HL-60 (cell line): ENCODE results near the gene TAS1R1.

ENCODE experiments used
- DNase-seq, 2 experiments: peaks; one replicate each; pipeline ENCODE4 v3.0.0-alpha.2; 2010 to 2020; ENCODE audit warnings: low read depth in 1 of 2, low spot score in 1 of 2
- H3K27ac ChIP-seq: fragments of 250-450 bp; sonication (Bioruptor Pico); replicated peaks from 2 replicates; pipeline ENCODE4 v1.5.1; 2020; ENCODE audit warnings: mild to moderate bottlenecking, moderate library complexity
- H3K27me3 ChIP-seq: fragments of 250-450 bp; sonication (Bioruptor Pico); 2 replicates; pipeline ENCODE4 v1.5.1; 2021; ENCODE audit warnings: mild to moderate bottlenecking, moderate library complexity; ENCODE audit not compliant: insufficient read depth, poor library complexity, severe bottlenecking
- H3K4me3 ChIP-seq: replicated peaks from 2 replicates; pipeline ENCODE4 v1.5.1; 2011; ENCODE audit warnings: mild to moderate bottlenecking, control low read depth, low read length; ENCODE audit not compliant: insufficient read depth
- GABPA ChIP-seq: IDR thresholded peaks from 2 replicates; pipeline ENCODE4 v1.6.1; 2012; ENCODE audit warnings: low read depth
- POLR2AphosphoS5 ChIP-seq: IDR thresholded peaks from 2 replicates; pipeline ENCODE4 v1.6.1; 2012; ENCODE audit warnings: low read depth
- SPI1 ChIP-seq: IDR thresholded peaks from 2 replicates; pipeline ENCODE4 v1.6.1; 2012; ENCODE audit warnings: low read depth, mild to moderate bottlenecking, borderline replicate concordance
- TF ChIP-seq, protein P1 (sequence below): IDR thresholded peaks from 2 replicates; pipeline ENCODE4 v1.6.1; 2012; ENCODE audit warnings: low read depth; ENCODE audit not compliant: insufficient replicate concordance
- TF ChIP-seq, protein P2 (sequence below): IDR thresholded peaks from one replicate; pipeline ENCODE4 v1.5.1; 2011; ENCODE audit warnings: low read length, control low read depth, inconsistent platforms; ENCODE audit not compliant: insufficient read depth

TAS1R1 gene

DNA sequence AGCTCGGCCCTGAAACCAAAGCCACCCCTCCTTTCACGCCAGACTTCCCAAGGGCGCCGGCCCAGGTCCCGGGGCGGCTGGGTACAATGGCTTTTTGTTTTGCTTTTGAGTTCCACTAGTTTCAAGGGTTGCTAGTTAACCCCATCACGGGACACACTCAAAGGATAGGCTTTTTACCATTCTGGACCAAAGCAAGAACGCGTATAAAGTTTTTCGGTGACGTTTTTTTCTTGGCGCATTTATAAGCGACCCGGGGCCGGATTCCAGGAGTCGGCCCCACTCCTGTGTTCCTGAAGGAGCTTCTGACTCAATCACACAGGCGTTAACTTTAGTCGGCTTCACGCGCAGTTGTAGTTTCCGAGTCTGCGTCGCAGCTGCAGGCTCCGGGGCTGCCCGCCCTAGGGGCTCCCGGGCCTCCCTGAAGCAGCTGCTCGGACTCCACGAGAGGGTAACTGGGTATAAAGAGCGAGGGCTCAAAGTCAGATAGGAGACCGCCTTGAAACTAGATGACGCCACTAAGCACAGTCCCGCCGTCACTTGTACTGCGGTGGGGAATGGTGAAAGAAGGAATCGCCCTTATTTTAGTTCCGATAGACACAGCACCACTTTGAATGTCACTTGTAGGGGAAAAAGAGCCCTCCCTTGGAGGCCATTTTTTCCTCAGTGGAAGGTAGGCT, 48.3 kb downstream of the TAS1R1 start:
- Histone ChIP-seq H3K27me3 (no peaks in the 10 kb centered on the region), H3K4me3 (peak overlapping the region; percentile 93), H3K27ac (peak overlapping the region; percentile 90)
- no peak for TF ChIP-seq SPI1
- peak in 1 of 2 experiments; percentile 54 for DNase-seq

DNA sequence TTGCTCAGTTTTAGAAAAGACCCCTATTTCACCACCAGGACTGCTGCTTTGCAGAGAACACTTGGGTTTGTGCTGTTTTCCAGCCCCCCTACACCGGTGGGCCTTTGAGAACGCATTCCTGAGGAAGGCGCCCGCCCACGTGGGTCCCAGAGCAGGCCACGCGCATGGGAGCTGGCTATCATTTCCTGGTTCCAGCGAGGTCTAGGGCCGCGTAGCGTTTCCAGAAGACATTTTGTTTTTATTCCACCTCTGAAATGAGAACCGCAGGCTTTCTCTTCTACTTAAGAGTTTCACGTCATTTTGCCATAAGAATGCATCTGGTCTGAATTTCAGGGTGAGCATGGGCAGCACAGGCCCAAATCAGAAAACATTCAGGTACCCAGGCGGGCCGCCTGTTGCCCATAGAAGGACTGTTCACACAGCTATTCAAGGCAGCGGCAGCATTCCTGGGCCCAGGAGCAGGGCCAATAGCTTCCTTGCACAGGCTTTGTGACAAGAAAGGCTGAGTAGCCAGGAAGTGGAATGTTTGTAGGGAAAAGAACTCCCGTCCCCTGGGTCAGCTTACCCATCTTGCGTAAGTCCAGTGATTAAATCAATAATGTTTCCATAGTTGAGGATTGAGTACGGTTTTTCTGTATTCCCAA, 48.9 kb downstream of the TAS1R1 start:
- H3K4me3 ChIP-seq, result no peak overlapping the region
- DNase-seq, result no peak
- H3K27ac ChIP-seq, result peak overlapping the region; percentile 90
- no peaks in the 10 kb centered on the region for H3K27me3 ChIP-seq
- TF ChIP-seq, protein P1, sequence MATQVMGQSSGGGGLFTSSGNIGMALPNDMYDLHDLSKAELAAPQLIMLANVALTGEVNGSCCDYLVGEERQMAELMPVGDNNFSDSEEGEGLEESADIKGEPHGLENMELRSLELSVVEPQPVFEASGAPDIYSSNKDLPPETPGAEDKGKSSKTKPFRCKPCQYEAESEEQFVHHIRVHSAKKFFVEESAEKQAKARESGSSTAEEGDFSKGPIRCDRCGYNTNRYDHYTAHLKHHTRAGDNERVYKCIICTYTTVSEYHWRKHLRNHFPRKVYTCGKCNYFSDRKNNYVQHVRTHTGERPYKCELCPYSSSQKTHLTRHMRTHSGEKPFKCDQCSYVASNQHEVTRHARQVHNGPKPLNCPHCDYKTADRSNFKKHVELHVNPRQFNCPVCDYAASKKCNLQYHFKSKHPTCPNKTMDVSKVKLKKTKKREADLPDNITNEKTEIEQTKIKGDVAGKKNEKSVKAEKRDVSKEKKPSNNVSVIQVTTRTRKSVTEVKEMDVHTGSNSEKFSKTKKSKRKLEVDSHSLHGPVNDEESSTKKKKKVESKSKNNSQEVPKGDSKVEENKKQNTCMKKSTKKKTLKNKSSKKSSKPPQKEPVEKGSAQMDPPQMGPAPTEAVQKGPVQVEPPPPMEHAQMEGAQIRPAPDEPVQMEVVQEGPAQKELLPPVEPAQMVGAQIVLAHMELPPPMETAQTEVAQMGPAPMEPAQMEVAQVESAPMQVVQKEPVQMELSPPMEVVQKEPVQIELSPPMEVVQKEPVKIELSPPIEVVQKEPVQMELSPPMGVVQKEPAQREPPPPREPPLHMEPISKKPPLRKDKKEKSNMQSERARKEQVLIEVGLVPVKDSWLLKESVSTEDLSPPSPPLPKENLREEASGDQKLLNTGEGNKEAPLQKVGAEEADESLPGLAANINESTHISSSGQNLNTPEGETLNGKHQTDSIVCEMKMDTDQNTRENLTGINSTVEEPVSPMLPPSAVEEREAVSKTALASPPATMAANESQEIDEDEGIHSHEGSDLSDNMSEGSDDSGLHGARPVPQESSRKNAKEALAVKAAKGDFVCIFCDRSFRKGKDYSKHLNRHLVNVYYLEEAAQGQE, result no peak
- TF ChIP-seq POLR2AphosphoS5, result no peak
- TF ChIP-seq, protein P2, sequence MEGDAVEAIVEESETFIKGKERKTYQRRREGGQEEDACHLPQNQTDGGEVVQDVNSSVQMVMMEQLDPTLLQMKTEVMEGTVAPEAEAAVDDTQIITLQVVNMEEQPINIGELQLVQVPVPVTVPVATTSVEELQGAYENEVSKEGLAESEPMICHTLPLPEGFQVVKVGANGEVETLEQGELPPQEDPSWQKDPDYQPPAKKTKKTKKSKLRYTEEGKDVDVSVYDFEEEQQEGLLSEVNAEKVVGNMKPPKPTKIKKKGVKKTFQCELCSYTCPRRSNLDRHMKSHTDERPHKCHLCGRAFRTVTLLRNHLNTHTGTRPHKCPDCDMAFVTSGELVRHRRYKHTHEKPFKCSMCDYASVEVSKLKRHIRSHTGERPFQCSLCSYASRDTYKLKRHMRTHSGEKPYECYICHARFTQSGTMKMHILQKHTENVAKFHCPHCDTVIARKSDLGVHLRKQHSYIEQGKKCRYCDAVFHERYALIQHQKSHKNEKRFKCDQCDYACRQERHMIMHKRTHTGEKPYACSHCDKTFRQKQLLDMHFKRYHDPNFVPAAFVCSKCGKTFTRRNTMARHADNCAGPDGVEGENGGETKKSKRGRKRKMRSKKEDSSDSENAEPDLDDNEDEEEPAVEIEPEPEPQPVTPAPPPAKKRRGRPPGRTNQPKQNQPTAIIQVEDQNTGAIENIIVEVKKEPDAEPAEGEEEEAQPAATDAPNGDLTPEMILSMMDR, result no peak
- no peak for TF ChIP-seq GABPA
- TF ChIP-seq SPI1, result no peak

DNA sequence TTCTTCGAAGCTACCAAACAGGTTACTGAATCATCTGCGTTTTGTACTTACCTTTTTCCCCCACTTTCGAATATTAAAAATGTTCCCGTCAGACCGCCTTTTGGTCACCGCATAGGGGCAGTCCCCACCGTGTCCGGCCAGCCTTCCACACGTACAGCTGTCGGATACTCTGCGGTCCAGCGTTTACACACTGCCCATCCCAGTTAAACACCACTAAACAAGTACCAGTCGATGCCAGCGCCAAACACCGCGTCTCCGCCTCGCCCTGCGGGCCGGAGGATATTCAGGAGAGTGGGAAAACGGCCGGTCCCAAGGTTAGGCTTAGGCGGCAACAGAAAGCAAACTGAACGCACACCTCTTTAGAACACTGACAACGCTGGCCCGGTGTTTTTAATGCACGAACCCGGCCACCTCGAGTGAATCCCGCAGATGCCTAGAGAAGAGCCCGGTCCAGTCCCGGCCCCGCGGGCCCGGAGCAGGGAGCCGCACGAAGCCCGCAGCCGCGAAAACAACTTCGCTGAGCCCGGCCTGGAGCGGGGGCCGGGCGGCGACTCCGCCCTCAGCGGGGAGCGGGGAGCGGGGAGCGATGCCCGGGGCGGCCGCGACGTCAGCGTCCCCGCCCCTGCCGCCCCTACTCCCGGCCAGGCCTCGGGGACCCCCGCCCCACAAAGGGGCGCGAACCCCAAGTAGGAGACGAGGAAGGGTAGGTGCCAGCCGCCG, 57.7 kb downstream of the TAS1R1 start:
- peak overlapping the region; percentile 43 for H3K27ac ChIP-seq
- no peaks in the 10 kb centered on the region for H3K27me3 ChIP-seq
- peak in 1 of 2 experiments; percentile 28 for DNase-seq
- TF ChIP-seq GABPA (no peak), POLR2AphosphoS5 (no peak), SPI1 (no peak)
- TF ChIP-seq, protein P2, result no peak
- TF ChIP-seq, protein P1, result no peak
- H3K4me3 ChIP-seq, result peak overlapping the region; percentile 83

DNA sequence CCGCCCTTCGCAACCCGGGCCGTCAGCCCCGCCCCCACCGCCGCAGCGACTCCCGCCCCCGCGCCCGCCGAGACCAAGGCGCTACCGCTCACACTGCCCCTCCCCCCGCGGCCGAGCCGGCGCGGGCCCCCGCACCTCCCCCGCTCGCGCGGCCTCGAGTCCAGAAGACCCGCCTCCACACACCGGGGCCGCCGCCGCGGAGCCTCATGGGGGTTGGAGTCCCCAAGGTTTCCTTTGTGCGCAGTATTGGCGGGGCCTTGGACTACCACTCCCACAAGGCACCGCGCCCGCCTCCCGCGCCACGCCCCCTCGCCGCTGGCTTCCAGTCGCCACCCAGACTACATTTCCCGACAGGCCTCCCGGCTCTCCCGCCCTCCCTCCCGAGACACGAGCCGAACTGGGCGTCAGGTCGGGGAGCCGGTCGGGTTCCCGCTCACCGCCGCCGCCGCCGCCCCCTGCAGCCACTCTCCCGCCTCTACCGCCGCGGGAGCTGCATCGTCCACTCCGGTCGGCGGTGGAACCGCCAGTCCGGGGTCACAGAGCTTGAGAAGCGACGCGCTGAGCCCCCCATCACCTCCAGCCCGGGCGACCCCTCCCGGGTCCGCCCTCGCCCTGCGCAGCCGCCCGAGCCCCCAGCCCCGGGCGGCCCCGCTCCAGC, 58.4 kb downstream of the TAS1R1 start, which contains the start of gene PHF13:
TSS of gene PHF13 (plus strand) at position 371 of the 658 bp plus-strand sequence. CDS start 336 bp downstream, outside the sequence.
- peak within 1 kb of the TSS; percentile 83 for H3K4me3 ChIP-seq
- H3K27ac ChIP-seq, result peak within 1 kb of the TSS; percentile 52
- DNase-seq, result peak; percentile 97 to 99
- H3K27me3 ChIP-seq, result no peaks in the 10 kb centered on the region
- TF ChIP-seq SPI1 (no peak), GABPA (no peak; the same call in 1 of the 2 replicates), POLR2AphosphoS5 (no peak)
- TF ChIP-seq, protein P2, result no peak
- TF ChIP-seq, protein P1, result no peak
